D341Med (cell line): ENCODE measurements around the gene CDC42BPA.
"Not testable (repeated sequence)": the region's sequence is repeated elsewhere in the genome, so short reads cannot be mapped to it uniquely, and the experiment has no call there.

ENCODE experiments used
- DNase-seq: peaks from one replicate; pipeline ENCODE4 v3.0.0; 2012; ENCODE audit warnings: low spot score

The CDC42BPA gene

GRCh38 chr1:227318016-227318852 lies at the start of gene CDC42BPA:
Gene CDC42BPA (minus strand): TSS chr1:227318492. CDS start chr1:227317182, 1,310 bp downstream.
- DNase-seq = peak; percentile 96

GRCh38 chr1:227368009-227368408 lies 49.7 kb upstream of the CDC42BPA start:
- DNase-seq = no peak

- no peak for DNase-seq
Measured at GRCh38 chr1:227365473-227366431, 47.5 kb upstream of the CDC42BPA start.

DNA sequence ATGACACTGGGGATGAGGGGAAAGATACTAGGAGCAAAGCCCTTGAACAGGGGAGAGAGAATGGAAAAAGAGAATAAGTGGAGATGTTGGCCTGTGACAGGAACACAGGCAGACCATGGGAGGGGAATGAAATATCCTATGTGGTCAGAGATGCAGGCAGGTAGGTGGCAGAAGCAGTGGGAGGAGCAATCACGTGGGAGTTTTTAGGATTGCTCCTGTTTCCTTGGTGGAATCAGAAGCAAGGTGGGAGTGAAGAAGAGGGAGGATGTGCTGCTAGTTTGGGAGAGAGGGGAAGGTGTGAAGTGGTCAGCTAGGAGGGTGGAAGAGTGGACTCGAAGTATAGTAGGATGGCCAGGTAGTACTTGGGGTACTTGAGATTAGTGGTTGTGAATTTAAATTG lies 46.4 kb upstream of the CDC42BPA start:
- no peak for DNase-seq

DNA sequence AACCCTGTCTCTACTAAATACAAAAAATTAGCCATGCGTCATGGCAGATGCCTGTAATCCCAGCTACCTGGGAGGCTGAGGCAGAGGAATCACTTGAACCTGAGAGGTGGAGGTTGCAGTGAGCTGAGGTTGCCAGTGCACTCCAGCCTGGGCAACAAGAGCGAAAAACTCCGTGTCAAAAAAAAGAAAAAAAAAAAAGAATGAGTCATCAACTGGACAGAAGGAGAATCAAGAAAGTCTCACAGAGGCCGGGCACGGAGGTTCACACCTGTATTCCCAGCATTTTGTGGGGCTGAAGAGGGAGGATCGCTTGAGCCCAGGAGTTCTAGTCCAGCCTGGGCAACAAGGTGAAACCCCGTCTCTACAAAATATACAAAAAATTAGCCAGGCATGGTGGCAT lies 45.5 kb upstream of the CDC42BPA start:
- DNase-seq = no peak

GRCh38 chr1:227362039-227362438 lies 43.7 kb upstream of the CDC42BPA start:
- no peak for DNase-seq

DNA sequence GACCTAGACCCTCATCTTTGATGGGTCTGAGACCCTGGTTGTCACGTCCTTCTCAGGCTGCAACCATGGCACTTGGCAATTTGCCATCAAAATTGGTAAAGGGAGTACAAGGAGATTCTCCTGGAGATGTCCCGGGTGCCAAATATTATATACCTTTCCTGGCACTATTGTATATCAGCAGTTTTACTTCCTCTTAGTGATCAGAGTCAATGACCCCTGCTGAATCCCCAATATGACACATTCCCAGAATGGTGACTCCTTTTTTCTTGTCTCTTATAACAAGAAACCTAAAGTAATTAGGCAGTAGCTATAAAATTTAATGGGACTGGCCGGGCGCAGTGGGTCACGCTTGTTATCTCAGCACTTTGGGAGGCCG lies 39.6 kb upstream of the CDC42BPA start:
- no peak for DNase-seq

- no peak for DNase-seq
Measured at GRCh38 chr1:227357171-227357926, 39.1 kb upstream of the CDC42BPA start.

DNA sequence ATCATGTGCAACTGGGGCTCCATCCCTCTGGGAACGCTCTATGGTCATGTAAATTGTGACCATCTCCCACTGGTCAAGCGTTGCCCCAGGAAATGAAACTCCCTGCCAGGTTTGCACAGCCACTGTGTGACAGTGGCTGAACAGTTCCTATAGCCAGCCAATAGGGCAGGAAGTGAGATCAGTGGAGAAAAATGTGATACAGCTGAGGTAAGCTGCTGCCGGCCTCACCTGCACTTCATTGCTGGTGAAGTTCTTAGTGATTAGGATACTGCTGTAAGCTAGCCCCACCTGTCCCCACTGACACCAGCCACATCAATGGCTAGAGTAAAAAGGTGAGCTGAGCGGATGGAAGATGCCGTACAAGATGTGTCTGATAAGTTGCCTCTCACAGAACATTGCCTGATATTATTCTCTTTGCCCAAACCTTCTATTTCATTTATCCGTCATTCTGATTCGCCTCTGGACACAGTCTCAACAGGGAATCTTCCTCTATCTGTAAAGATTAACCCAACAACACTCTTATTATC lies 38.4 kb upstream of the CDC42BPA start:
- no peak for DNase-seq

GRCh38 chr1:227355542-227356245 lies 37.4 kb upstream of the CDC42BPA start:
- DNase-seq = no peak

GRCh38 chr1:227353186-227353585 lies 34.9 kb upstream of the CDC42BPA start:
- no peak for DNase-seq

DNA sequence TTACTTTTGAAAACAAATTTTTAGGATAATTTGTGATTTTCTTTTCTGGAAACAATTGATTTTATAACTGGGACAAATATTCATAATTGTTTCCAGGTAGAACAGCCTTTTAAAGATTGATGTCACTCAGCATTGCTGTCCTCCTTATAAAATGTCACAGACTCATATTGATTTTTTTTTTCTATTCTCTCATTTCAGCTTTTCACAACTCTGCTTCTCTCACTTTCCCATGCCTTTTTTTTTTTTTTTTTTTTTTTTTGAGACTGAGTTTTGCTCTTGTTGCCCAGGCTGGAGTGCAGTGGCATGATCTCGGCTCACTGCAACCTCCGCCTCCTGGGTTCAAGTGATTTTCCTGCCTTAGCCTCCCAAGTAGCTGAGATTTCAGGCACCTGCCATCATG lies 33.9 kb upstream of the CDC42BPA start:
- not testable (repeated sequence) for DNase-seq

DNA sequence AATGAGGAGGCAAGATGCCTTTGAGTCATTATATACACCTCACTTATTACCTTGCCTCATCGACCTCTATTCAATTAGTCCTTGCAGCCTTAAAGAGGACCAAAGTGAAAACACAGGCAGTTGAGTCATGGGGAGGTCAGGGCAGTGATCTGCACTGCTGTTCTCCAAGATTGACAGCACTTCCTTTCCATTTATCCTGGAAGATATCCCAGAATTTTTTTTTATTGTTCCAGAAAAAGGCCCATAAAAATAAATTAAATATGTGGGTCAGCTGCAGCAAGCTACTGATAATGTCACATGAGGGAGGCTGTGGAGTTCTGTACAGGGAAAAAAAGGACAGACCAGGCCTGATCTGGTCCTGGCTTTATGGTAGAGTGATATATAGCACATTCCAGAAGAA lies 33.2 kb upstream of the CDC42BPA start:
- DNase-seq = no peak

- DNase-seq = no peak
Measured at GRCh38 chr1:227349967-227350366, 31.7 kb upstream of the CDC42BPA start.

DNA sequence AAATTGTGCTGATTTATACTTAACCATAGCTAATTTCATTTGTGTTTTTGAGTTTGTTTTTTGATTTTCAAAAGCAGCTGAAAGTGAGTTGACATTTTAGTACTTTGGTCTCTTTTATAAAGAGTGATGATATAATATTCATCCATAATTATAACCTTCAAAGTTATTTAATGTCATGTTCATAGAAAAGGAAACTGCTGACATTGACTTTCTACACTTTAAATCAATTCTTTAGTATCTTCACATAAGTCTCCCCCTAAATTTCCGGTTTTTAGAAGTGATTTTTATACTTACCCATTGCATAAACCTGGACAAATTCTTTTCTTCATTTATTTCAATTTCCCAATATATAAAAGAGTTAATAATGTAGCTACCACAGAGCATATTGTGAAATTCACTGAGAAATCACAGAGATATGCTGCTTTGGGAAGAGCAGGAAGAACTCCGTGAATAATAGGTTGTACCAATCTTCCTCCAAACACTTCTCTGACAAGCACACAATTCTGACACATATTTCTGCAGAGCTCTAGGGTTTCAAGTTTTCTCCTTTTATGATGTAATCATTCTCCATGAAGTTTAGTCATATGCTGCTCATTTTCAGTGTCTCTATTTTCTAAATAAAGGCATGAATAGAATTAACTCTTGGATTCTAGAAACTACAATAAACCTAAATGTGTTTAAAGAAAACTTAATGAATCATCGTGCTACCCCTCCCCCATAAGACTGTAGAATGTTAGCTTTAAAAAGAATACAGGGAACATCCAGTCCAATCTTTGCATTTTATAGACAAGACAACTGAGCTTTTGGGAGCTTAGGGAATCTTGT lies 25.6 kb upstream of the CDC42BPA start:
- no peak for DNase-seq

- DNase-seq = no peak
Measured at GRCh38 chr1:227343206-227343605, 24.9 kb upstream of the CDC42BPA start.

DNA sequence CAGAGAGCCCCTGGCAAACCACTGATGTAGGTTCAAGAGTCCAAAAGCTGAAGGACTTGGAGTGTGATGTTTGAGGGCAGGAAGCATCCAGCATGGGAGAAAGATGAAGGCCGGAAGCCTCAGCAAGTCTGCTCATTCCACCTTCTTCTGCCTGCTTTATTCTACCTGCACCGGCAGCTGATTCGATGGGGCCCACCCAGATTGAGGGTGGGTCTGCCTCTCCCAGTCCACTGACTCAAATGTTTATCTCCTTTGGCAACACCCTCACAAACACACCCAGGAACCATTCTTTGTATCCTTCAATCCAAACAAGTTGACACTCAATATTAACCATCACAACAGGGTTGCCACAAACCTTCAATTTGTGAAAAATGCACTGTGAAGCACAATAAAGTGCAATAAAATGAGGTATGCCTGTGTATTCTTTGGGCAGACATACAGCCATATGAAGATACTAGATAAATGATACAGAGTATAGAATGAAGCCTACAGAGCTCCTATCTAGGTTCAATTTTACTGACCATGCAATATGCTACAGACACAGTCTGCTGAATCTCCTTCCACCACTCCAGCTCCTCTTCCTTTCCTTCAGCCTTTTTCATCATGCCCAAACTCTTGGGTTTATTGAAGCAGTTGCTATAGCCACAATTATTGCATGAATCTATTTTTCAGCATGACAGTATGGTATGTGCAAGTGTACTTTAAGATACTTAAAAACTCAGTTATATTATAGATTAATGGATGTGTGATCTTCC lies 24.0 kb upstream of the CDC42BPA start:
- DNase-seq = no peak

DNA sequence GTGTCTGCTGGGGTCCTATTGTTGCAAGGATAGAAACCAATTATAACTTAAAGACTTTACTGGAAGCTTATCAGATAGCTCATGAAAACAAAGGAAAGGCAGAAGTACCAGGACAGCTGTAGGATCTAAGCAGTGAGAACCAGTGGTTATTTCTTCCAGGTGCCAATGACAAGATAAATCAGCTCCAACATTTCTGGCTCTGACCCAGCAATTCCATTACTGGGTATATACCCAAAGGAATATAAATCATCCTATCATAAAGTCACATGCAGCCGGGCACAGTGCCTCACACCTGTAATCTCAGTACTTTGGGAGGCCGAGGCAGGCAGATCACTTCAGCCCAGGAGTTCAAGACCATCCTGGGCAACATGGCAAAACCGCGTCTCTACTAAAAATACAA lies 17.8 kb upstream of the CDC42BPA start:
- not testable (repeated sequence) for DNase-seq

DNA sequence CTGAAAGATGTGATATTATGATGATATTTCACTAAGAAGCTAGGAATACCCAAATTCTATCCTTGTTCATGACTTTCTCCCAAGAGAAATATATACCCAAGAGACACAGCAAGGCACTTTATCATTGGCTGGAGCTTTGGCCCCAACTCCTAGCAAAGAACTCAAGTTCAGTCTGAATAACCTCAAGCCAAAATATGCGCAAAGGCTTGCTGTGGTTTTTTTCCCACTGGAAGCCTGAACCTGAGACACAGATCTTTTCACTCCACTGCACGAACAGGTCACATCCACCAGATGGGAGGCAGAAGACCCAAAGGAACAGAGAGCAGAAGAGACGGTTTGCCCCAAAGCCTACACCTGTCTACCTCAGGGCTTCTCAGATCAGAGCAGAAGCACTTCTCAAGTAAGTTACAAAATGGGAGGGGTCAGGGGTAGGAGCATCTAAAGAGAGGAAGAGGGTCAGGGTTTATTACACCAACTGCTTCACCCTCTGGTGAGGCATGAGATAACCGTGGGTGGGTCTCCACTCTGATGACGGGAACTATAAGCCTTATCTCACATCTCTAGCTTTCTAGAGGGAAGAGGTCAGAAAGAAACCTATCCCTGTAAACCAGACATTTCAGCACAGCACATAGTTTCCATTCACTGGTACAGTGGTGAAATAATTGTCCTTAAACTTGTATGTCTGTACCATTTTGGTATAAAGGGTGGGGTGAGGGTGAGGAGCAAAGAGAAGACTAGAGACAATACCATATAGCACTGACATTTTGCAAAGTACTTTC lies 17.1 kb upstream of the CDC42BPA start:
- DNase-seq = no peak
